GM23338 (cell line): ENCODE data around the gene PSMD13. TPM values are rescaled to one million over a fixed set of nuclear protein-coding genes. Genes with fewer than 3 reads are reported as not detected.

Source experiments
- ATAC-seq: fragments of 200-7000 bp; cut with Tn5 transposase; 3 replicates; pipeline ENCODE4 v1.9.1; 2020
- DNase-seq: peaks from one replicate; pipeline ENCODE4 v3.0.0-alpha.2; 2015; ENCODE audit warnings: low spot score
- H2AFZ ChIP-seq: fragments of 200-600 bp; sonication (generic); 2 replicates; pipeline ENCODE4 v1.8.0; 2016; ENCODE audit warnings: antibody characterized with exemption, mild to moderate bottlenecking, moderate library complexity
- H3F3A ChIP-seq: fragments of 200-600 bp; sonication (generic); replicated peaks from 2 replicates; pipeline ENCODE4 v1.8.0; 2017; ENCODE audit warnings: antibody characterized with exemption, mixed run types, low read depth
- H3K27ac ChIP-seq: fragments of 200-600 bp; sonication (generic); 2 replicates; pipeline ENCODE4 v1.6.1; 2016; ENCODE audit warnings: low read depth
- H3K27me3 ChIP-seq: fragments of 200-600 bp; sonication (generic); 2 replicates; pipeline ENCODE4 v1.8.0; 2016; ENCODE audit warnings: mild to moderate bottlenecking, mixed run types, moderate library complexity; ENCODE audit not compliant: insufficient read depth
- H3K36me3 ChIP-seq: fragments of 200-600 bp; sonication (generic); 2 replicates; pipeline ENCODE4 v1.8.0; 2016; ENCODE audit warnings: mild to moderate bottlenecking; ENCODE audit not compliant: insufficient read depth
- H3K4me1 ChIP-seq: fragments of 200-600 bp; sonication (generic); 2 replicates; pipeline ENCODE4 v1.8.0; 2016; ENCODE audit warnings: mild to moderate bottlenecking, moderate library complexity; ENCODE audit not compliant: insufficient read depth
- H3K4me2 ChIP-seq: fragments of 200-600 bp; sonication (generic); 2 replicates; pipeline ENCODE4 v1.7.1; 2017; ENCODE audit warnings: mixed run types
- H3K4me3 ChIP-seq: fragments of 200-600 bp; sonication (generic); 2 replicates; pipeline ENCODE4 v1.6.1; 2016; ENCODE audit warnings: mixed run types
- H3K79me2 ChIP-seq: fragments of 200-600 bp; sonication (generic); replicated peaks from 2 replicates; pipeline ENCODE4 v1.8.0; 2017; ENCODE audit warnings: mild to moderate bottlenecking; ENCODE audit not compliant: insufficient read depth
- H3K9me2 ChIP-seq: fragments of 200-600 bp; sonication (generic); 2 replicates; pipeline ENCODE4 v1.8.0; 2017; ENCODE audit not compliant: insufficient read depth
- H4K20me1 ChIP-seq: fragments of 200-600 bp; sonication (generic); replicated peaks from 2 replicates; pipeline ENCODE4 v1.8.0; 2017; ENCODE audit warnings: mild to moderate bottlenecking; ENCODE audit not compliant: insufficient read depth
- H3K27ac Mint-ChIP-seq: 2 replicates; pipeline ENCODE4 v1.8.0; 2020; ENCODE audit warnings: inconsistent platforms, mild to moderate bottlenecking, moderate library complexity, mixed read lengths
- H3K27me3 Mint-ChIP-seq: 3 replicates; pipeline ENCODE4 v1.8.0; 2022; ENCODE audit warnings: low read depth, mild to moderate bottlenecking, moderate library complexity, mixed read lengths, inconsistent platforms; ENCODE audit not compliant: insufficient read depth, poor library complexity
- H3K36me3 Mint-ChIP-seq: 3 replicates; pipeline ENCODE4 v1.8.0; 2021; ENCODE audit warnings: low read depth, mild to moderate bottlenecking, inconsistent platforms, moderate library complexity, mixed read lengths
- H3K4me1 Mint-ChIP-seq: 3 replicates; pipeline ENCODE4 v1.8.0; 2020; ENCODE audit warnings: mild to moderate bottlenecking, inconsistent platforms, mixed read lengths
- H3K4me3 Mint-ChIP-seq: 3 replicates; pipeline ENCODE4 v1.8.0; 2021; ENCODE audit warnings: moderate library complexity, mild to moderate bottlenecking, inconsistent platforms, mixed read lengths
- H3K9me3 Mint-ChIP-seq: 3 replicates; pipeline ENCODE4 v1.8.0; 2020; ENCODE audit warnings: moderate library complexity, mild to moderate bottlenecking, inconsistent platforms, mixed read lengths
- CREB1 ChIP-seq: fragments of 250-450 bp; sonication (Bioruptor Pico); IDR thresholded peaks from 2 replicates; pipeline ENCODE4 v1.5.0; 2020; ENCODE audit warnings: low read depth, mild to moderate bottlenecking, moderate library complexity
- EZH2 ChIP-seq: fragments of 200-600 bp; sonication (generic); IDR thresholded peaks from one replicate; pipeline ENCODE4 v1.8.0; 2017; ENCODE audit warnings: antibody characterized with exemption, mild to moderate bottlenecking, low read depth; ENCODE audit not compliant: unreplicated experiment
- JUNB ChIP-seq: IDR thresholded peaks from one replicate; pipeline ENCODE4 v1.6.1; 2016; ENCODE audit warnings: antibody characterized with exemption; ENCODE audit not compliant: unreplicated experiment
- POLR2AphosphoS5 ChIP-seq: IDR thresholded peaks from 2 replicates; pipeline ENCODE4 v1.6.1; 2016; ENCODE audit warnings: antibody characterized with exemption, low read depth
- STAT1 ChIP-seq: IDR thresholded peaks from one replicate; pipeline ENCODE4 v1.6.1; 2016; ENCODE audit warnings: antibody characterized with exemption; ENCODE audit not compliant: unreplicated experiment
- ZNF114 ChIP-seq: fragments of 250-450 bp; sonication (Bioruptor Pico); IDR thresholded peaks from 2 replicates; pipeline ENCODE4 v1.5.0; 2020; ENCODE audit warnings: mild to moderate bottlenecking, moderate library complexity
- ZNF331 ChIP-seq: fragments of 250-450 bp; sonication (Bioruptor Pico); IDR thresholded peaks from 2 replicates; pipeline ENCODE4 v1.5.0; 2020; ENCODE audit warnings: low read depth, mild to moderate bottlenecking, moderate library complexity
- polyA plus RNA-seq: library from polyadenylated mRNA; unstranded; fragments of >200 nt; fragmentation: Nextera tagmentation; extraction: Ambion mirVana; gene quantifications from 2 replicates; pipeline ENCODE4 v1.2.1, GENCODE V29; 2016
- total RNA-seq: library from RNA; depleted of rRNA; stranded (reverse); fragments of >200 nt; shearing (Covaris generic); gene quantifications from 2 replicates; pipeline ENCODE4 v1.2.3, GENCODE V29; 2014
- TF ChIP-seq, protein P1 (sequence below): IDR thresholded peaks from one replicate; pipeline ENCODE4 v1.6.1; 2018; ENCODE audit warnings: antibody characterized with exemption; ENCODE audit not compliant: unreplicated experiment
- TF ChIP-seq, protein P2 (sequence below), 2 experiments: fragments of 200-600 bp in 1 of 2; sonication (generic) in 1 of 2; conservative IDR thresholded peaks; 2 replicates each; pipeline versions ENCODE4 v1.5.1 to v1.6.1; 2016 to 2017; ENCODE audit warnings: antibody characterized with exemption in 2 of 2, low read depth in 2 of 2, mild to moderate bottlenecking in 2 of 2, moderate library complexity in 1 of 2
- TF ChIP-seq, protein P3 (sequence below): IDR thresholded peaks from 2 replicates; pipeline ENCODE4 v1.6.1; 2016; ENCODE audit warnings: antibody characterized with exemption

The PSMD13 gene
- total and polyA plus RNA-seq, 2 experiments from 2014 or later = 111 to 114 TPM

DNA sequence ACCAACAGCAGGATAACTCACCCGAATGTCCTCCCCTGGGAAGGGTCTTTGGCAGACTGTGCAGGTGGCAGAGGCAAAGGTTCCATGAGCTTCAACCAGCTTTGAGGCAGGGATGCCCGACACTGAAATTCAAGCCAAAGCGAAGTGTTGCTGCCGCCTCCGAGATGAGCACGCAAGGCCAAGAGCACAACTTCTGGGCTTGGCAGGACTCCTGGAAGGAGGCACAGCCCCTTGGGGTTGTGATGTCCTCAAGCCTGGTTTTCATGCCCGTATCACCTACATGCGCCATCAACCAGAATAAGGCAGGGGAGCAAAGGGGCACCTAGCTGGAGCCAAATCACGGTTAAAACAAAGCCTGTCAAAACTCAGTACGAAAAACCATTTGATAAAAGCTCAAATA lies 6.3 kb upstream of the PSMD13 start:
- Histone ChIP-seq H3K36me3 (no peaks in the 10 kb centered on the region), H3K4me1 (peaks cover 3% of the 10 kb centered on the region; the same call in 1 of the 2 replicates), H3K4me3 (no peak overlapping the region), H4K20me1 (peaks cover 3% of the 10 kb centered on the region; the same call in 1 of the 2 replicates), H3F3A (no peaks in the 10 kb centered on the region), H3K79me2 (peaks cover 7% of the 10 kb centered on the region; the same call in 1 of the 2 replicates), H3K27ac (no peak overlapping the region), H3K9me2 (no peaks in the 10 kb centered on the region), H3K4me2 (no peak overlapping the region), H3K27me3 (no peaks in the 10 kb centered on the region), H2AFZ (no peak overlapping the region)
- no peak for ATAC-seq
- H3K4me1 Mint-ChIP-seq = 0 out of 3 replicates have a peak, but pooled peaks cover 3% of the 10 kb centered on the region
- H3K4me3 Mint-ChIP-seq = no peak overlapping the region
- no peaks in the 10 kb centered on the region; the same call in 2 of the 3 replicates for H3K36me3 Mint-ChIP-seq
- no peaks in the 10 kb centered on the region for H3K9me3 Mint-ChIP-seq
- TF ChIP-seq EZH2 (no peak), CREB1 (CRISPR knock-in tag) (no peak), ZNF331 (CRISPR knock-in tag) (no peak), POLR2AphosphoS5 (no peak), ZNF114 (CRISPR knock-in tag) (no peak), JUNB (no peak), STAT1 (no peak)
- TF ChIP-seq, protein P1, sequence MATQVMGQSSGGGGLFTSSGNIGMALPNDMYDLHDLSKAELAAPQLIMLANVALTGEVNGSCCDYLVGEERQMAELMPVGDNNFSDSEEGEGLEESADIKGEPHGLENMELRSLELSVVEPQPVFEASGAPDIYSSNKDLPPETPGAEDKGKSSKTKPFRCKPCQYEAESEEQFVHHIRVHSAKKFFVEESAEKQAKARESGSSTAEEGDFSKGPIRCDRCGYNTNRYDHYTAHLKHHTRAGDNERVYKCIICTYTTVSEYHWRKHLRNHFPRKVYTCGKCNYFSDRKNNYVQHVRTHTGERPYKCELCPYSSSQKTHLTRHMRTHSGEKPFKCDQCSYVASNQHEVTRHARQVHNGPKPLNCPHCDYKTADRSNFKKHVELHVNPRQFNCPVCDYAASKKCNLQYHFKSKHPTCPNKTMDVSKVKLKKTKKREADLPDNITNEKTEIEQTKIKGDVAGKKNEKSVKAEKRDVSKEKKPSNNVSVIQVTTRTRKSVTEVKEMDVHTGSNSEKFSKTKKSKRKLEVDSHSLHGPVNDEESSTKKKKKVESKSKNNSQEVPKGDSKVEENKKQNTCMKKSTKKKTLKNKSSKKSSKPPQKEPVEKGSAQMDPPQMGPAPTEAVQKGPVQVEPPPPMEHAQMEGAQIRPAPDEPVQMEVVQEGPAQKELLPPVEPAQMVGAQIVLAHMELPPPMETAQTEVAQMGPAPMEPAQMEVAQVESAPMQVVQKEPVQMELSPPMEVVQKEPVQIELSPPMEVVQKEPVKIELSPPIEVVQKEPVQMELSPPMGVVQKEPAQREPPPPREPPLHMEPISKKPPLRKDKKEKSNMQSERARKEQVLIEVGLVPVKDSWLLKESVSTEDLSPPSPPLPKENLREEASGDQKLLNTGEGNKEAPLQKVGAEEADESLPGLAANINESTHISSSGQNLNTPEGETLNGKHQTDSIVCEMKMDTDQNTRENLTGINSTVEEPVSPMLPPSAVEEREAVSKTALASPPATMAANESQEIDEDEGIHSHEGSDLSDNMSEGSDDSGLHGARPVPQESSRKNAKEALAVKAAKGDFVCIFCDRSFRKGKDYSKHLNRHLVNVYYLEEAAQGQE = no peak
- TF ChIP-seq, protein P2, sequence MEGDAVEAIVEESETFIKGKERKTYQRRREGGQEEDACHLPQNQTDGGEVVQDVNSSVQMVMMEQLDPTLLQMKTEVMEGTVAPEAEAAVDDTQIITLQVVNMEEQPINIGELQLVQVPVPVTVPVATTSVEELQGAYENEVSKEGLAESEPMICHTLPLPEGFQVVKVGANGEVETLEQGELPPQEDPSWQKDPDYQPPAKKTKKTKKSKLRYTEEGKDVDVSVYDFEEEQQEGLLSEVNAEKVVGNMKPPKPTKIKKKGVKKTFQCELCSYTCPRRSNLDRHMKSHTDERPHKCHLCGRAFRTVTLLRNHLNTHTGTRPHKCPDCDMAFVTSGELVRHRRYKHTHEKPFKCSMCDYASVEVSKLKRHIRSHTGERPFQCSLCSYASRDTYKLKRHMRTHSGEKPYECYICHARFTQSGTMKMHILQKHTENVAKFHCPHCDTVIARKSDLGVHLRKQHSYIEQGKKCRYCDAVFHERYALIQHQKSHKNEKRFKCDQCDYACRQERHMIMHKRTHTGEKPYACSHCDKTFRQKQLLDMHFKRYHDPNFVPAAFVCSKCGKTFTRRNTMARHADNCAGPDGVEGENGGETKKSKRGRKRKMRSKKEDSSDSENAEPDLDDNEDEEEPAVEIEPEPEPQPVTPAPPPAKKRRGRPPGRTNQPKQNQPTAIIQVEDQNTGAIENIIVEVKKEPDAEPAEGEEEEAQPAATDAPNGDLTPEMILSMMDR (conservative IDR thresholded peaks at IDR 0.05; ENCODE audit: low read depth in 2 of 2) = no peak
- TF ChIP-seq, protein P3, sequence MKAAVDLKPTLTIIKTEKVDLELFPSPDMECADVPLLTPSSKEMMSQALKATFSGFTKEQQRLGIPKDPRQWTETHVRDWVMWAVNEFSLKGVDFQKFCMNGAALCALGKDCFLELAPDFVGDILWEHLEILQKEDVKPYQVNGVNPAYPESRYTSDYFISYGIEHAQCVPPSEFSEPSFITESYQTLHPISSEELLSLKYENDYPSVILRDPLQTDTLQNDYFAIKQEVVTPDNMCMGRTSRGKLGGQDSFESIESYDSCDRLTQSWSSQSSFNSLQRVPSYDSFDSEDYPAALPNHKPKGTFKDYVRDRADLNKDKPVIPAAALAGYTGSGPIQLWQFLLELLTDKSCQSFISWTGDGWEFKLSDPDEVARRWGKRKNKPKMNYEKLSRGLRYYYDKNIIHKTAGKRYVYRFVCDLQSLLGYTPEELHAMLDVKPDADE = no peak
- H3K27ac Mint-ChIP-seq = no peak overlapping the region
- no peak for DNase-seq
- peaks cover 7% of the 10 kb centered on the region for H3K27me3 Mint-ChIP-seq
